Stimulated activated CD4-positive, alpha-beta T cell treated with anti-CD3 and anti-CD28 coated beads, TNF-alpha, amount 100 ng/mL, for 24 hours (primary cell): ENCODE data around the gene SLC4A1AP.

Experiments
- DNase-seq, 3 experiments: peaks; one replicate each; pipeline ENCODE4 v3.0.0-alpha.2; 2020; ENCODE audit warnings: low read depth in 3 of 3

SLC4A1AP gene

DNA sequence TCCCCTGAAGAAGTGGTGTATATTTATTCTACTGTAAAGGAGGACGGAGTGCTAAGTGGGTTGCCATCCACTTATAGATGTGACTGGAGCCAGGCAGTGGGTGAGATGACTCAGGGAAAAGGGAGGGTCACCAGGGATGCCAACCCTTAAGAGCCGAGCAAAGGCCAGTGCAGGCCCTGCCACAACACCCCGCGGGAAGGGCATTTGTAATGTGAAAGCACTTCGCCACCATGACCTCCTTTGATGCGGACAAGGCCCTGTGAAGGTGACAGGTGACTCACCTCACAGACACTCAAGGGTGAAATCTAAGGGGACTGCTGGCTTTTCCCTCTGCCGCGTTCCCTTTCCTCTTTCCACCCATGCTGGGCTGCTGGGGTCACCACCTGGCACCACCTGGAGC, 57.6 kb downstream of the SLC4A1AP start:
- DNase-seq = no peak

DNA sequence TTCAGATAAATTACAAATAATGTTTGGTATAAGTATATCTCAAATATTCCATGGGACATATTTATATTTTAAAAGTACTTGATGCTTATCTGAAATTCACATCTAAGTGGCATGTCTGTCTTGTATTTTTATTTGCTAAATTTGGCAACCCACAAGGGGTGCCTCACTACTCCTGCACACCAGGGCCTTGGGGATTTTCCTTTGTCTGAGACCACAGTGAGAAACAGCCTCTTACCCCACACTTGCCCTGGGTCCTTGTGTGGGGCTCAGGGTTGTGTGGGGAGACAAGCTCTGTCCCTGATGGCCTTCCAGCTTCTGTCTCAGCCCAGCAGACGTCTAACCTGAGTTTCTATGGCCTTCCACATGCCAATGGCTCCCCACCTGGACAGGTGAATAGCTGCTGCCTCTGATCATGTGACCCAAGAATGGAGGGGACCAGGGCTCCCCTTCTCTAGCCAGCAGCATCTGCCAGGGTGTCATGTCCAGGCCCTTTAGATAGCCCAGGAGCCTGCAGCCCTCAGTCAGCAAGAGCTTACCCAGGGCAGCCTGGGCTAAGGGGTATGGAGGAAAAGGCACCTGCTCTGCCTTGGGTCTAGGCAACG, 58.3 kb downstream of the SLC4A1AP start:
- DNase-seq = no peak

DNA sequence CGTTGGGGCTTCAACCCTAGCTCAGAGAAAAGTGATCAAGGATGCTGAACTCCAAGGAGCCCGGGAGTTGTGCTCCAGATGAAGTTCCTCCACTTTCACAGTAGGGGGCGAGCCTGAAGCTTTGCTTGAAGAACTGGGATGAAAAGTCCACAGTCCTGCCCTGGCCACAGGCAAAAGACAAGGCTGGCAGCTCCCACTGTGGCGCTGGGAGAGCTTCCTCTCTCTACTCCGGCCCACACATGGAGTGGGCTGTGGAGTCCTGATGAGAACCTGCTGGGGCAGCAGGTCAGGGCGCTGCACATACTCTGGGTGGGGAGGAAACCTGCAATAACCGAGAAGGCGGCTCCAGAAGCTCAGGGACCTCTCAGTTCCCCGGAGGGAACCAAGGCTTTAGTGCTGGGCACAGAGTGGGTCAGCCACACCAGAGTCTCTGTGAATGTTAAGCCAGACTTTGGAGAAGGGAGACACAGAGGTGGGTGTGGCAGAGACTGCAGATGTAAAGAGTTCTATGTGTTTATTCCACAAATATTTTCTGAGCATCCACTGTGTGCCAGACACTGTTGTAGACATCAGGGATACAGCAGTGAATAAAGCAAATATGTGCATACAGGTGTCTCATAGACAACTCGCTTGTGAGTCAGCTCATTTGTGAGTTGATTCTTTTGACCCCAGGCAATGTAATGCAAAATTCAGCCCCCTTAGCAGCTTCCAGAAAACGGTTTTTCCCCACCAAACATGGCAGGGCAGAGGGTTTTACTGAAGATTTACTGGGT, 59.9 kb downstream of the SLC4A1AP start:
- DNase-seq = no peak

DNA sequence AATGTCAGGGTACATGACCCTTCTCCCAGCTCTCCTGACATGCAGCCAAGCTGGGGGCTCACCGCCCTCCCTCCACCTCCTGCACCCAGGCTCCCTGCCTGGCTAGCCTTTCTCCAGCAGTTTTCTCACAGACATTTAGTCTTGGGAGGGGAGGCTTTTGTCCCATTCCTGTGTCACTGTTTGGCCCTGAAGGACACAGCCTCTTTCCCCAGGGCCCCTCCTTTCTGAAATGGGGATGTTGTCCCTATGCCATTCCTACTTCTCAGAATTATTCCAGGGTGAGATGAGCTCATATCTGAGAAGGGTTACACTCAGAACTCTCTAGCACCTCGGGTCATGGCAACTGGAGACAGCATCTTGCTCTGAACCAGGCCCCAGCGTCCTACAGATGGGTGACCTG, 60.5 kb downstream of the SLC4A1AP start:
- no peak for DNase-seq

DNA sequence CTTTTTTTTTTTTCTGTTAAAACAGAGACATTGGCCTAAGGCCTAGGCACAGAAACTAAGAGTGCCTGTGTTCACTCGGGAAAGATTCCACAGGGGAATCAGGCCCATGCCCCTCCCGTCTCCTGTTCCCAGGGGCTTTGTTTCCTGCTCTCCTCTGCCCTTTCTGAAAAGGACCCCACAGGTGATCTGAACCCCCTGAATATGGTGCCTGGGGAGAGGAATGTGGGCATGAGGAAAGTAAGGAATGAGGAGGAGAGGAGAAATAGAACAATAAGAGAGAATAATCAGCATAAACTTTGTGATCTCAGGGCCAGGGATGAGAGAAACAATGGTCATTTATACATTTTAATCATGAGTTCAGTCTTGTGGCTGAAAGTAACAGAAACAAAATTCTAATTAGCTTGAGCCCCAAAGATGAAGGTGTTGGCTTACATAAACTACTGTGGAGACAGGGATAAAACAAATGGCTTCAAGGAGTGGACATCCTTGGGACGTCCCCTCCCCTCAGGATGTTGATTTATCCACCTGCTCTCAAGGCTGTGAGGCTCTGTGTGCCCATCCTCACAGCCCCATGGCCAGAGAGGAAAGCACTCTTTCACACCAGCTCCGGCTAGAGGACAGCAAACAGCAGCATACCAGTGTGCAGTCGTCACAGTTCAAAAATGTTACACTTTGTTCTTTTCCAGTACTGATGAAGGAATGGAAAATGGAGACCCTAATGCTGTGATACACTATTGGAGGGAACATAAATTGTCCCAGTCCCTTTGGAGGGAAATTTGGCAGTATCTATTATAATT, 61.4 kb downstream of the SLC4A1AP start:
- DNase-seq = no peak

DNA sequence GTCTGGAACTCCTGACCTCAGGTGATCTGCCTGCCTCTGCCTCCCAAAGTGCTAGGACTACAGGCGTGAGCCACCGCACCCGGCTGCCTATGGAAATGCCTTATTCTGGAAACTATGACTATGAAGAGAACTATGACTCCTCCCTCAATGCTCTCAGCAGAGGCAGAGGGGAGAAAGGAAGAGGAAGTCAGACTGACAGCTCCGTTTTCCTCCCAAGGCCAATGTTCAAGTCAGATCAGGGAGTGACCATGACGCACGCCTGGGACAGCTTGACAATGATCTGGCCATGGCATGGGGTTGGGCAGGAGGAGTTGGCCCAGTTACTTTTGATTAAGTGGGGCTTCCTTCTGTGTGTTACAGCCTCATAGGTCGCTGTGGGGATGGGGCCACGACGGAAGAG, 63.6 kb downstream of the SLC4A1AP start:
- no peak for DNase-seq

DNA sequence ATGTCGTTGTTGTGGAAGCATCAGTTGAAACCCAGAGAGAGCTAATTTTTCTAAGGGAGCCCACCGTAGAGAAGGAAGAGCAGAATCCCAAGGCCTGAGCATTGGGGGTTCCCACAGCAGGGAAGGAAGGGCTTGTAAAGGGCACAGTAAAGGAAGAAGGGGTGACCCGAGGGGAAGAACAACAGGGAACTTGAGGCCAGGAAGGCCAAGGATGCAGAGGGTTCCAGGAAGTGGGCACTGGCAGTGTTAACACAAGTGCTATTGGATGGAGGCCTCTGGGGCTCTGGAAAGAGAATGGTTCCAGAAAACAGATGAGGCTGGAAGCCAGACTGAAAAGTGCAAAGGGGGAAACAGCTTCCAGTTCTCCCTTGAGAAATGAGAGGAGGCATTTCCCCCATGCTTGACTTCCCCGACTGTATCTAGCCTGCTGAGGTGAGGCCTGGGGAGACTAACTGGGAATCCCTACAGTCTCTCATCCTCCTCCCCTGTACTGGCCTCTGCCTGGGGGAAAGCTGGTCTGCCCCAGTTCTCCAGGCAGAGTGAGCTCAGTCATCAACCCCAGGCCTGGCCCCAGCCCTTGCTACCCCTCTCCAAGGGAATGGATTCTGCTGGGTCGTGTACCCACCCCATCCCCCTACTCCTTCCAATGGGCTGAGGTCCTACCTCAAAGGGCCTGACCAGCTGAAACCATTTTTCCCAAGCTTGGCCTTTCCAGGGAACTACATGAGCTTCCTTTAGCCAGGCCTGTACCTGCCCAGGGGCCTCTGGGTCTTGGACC, 64.6 kb downstream of the SLC4A1AP start:
- DNase-seq = no peak

DNA sequence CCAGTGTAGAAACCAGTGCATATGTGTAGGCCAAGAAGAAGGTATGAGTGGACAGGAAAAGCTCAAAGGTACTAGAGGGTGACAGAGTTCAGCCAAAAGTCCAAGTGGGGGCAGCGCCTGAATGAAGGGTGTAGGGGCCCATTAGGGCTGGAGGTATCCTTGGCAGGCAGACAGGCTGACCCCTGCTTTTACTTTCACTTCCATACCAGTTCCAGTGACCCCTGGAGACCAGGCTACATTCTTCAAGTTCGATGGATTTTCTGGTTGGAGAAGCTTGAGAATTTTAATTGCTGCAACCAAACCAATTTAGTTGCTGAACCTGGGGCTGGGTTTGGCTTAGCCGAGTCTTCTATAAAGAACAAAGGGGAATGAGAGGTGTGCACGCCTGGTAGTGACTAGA, 65.5 kb downstream of the SLC4A1AP start:
- no peak for DNase-seq

DNA sequence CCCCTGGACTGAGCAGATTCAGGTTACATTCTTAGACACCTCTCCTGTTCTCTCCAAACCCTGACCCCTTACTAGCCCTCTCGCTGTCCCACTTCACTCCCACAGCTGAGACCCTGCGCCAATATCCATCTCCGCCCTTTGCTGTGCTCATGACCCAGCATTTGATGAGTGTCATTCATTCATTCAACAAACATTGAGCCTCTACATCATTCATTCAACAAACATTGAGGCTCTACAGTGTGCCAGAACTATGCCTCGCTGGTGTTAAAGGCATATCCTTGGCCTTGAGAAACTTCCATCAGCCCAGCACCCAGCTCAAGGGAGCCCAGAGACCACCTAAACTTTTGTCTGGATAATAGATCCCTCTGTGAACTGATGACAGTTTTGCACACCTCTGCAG, 65.9 kb downstream of the SLC4A1AP start:
- DNase-seq = no peak

DNA sequence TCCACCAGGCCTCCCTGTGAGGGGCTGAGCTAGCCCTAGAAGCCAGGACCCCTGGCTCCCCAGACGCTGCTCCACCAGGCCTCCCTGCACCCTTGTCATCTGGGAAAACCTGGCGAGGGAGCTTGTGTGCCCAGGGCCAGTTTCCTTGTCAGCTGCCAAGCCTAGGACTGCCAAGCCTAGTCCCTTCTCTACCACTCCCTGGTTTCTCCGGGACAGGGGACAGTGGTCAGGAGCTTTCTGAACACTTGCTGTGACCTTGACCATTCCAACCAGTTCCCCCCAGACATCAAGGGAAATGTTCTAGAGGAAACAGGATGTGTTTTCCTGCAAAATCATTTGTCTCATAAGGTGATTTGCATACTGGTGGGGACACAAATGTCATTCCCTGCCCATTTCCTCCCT, 66.6 kb downstream of the SLC4A1AP start:
- DNase-seq = no peak

DNA sequence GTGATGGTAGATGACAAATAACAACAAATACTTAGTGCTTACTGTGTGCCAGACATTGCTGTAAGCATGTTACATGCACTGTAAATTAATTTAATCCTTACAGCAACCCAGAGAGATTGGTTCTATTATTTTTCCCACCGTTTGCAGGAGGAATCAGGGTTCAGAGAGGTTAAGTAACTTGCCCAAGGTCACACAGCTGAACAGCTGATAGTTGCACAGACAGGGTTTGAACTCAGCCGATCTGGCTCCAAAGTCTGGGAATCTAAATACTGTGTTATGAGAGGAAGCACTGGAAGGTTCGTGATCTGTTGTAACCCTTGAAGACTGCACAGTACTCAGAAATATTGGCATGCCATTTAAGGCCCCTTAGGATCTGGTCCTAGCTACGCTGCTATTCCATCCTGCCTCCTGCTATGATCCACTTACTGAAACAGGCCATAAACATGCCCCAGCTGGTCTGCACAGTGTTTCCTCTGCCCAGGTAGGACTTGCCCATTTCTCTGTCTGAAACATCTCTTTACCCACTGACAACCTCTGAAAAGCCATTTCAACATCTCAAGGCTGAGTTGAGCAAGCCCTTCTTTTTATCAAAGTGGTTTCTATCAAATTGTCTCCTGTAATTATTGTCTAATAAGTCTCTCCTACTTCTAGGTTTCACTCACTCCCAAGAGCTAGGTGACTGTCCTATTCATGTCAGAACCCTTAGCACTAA, 67.4 kb downstream of the SLC4A1AP start:
- DNase-seq = no peak

DNA sequence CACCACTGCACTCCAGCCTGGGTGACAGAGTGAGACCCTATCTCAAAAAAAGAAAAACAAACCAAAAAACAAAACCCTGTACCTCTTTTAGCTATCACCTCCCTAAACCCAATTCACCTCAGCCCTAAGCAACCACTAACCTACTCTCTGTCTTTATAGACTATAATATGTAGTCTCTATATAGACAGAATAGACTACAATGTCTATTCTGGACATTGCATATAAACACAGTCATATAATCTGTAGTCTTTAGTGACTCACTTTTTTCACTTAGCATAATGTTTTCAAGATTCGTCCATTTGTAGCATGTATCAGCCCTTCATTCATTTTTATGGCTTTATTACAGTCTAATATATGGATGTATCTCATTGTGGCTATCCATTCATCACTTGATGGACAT, 70.6 kb downstream of the SLC4A1AP start:
- DNase-seq = no peak

DNA sequence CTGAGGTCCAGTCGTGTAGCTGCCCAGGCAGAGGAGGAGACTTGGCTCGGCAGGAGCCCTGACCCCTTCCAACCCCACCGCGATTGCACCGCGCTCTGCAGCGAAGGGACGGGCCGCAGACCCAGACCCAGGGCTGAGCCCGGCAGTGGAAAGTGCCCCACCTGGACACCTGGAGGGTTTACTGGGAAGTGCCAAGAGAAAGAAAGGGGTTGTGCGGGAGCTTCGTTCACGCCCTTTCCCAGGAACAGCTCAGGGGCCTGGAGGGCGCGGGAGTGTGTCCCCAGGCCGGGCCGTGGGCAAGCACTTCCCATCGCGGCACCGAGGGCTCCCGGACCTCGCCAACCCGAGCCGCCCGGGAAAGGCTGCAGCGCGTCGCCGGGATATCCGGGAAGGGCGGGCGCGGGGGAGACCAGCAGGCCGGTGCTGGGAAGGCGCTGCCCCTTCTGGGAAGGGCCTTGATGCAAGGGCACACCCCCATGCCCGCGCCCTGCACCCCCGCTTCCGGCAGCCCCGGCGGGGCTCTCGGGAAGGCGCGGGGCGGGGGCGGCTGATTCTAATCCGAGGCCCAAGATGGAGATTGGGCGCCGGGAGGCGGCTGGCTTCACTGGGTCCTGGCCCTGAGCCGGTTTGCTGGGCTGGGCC, 71.7 kb downstream of the SLC4A1AP start:
- DNase-seq = peak in 2 of 3 experiments; percentile 33 to 73

DNA sequence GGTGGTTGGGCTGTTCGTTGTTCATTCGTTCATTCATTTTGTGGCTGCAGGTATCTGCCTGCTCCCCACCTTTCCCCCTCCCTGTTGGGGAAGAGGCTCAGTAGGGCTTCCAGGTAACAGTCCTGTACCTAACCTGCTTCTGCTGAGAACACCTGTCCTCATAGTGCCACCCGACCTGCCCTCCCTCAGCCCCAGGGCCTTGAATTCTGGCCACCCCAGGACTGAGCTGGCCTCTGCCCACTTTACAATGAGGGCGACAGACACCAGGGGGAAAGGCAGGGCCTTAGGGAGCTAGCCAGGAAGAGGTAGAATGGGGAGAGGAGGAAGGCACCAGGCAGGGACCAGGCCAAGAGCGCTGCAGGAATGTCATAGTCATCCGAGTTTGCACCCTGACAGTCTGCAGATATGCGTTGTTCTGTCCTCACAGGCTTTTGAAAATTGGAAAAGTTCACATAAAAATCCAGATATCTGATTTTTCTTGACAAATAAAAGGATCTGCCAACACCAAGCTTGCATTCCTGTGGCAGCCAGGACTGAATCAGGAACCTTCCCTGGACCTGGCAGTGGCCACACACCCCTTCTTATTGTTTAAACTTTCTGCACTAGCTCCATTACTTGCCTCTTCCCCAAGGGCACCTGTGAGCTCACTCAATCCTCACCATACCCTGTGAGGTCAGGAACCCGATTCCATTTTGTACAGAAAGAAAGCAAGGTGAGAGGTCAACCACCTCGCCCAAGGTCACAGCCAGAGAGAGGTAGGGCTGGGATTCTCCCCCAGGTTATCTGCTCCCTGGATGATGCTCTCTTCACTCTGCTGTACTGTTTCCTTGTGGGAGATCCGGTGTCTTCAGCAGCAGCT, 72.6 kb downstream of the SLC4A1AP start:
- no peak for DNase-seq

DNA sequence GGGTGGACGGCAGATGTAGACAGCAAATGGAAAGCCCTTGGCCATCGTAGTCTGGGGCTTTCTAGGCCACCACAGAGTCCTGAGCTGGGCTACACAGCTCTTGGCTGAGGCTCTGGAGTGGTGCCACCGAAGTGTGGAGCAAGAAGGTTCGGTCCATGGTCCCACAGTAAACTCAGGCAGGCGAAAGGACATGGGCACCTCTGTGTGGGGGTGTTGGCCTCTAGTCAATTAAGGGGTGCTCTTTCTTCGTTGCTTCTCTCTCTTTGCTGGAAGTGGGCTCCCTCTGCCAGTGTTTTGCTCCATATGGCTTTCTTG, 73.2 kb downstream of the SLC4A1AP start:
- no peak for DNase-seq

DNA sequence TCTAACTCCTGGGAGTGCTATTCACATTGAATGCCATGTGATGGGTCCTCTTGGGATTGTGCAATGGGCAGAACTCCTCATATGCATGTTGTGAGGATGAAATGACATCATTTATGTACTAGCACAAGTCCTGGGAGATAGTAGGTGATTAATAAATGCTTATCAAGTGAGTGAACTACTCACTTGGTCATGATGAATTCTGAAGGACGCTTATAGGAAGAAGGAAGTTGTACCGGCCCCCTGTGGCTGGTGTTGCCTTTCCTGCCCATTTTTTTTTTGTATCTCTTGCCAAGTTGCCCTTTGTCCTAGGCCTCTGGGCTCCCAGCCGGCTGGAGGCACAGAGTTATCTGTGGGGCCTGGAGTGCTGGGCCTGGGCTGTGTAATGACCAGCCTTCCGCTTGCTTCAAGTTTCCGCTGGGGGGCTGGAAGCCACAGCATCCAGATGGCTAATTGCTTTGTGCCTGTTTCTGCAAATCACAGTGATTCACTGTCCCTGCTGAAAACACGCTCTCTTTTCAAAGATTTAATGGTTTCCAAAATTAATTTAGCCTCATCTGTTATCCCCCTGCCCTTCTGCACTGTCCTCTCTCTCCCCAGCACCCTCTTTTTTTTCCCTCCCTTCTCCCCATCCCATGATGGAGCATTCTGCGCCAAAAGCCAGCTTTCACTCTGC, 74.1 kb downstream of the SLC4A1AP start:
- no peak for DNase-seq

DNA sequence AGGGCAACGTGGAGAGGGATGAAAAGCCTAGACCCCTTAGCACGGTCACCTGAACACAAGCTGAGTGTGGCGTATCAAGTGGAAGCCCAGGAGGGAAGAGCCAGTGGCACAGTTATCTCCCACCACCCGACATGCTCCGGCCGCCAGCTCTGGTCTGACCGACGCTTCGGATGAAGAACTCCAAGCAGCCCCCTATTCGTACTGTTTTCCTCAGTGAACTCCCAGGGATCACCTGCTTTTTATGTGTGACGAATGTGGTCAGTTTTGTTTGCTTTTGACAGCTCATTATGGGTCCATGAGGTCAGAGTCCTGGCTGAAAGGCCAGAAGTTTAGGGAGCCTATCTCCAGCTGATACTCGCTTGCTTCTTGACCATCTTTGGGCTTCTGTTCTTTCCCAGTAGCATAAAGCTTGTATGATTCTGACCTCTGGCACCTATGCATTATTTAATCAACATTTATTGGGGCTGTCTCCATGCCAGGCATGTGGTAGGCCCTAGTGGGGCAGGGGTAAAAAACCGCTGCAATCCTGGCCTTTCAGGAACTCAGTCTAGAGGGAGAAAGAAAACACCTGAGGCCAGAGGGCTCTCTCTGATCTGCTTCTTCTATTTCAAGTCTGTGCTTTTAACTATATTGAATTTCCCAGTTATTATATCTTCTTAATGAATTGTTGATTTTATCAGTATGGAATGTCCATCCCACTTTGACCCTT, 74.8 kb downstream of the SLC4A1AP start:
- no peak for DNase-seq

DNA sequence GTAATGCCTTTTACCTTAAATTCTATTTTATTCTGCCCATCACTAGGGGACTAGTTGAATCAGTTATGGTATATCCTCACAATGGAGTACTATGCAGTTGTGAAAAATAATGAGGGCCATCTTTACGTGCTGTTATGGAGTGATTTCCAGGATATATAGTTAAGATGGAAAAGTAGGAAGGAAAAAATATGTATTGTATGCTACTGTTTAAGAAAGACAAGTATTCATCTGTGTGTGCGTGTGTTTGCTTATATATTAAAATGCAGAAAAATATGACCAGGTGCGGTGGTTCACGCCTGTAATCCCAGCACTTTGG, 75.3 kb downstream of the SLC4A1AP start:
- DNase-seq = no peak

DNA sequence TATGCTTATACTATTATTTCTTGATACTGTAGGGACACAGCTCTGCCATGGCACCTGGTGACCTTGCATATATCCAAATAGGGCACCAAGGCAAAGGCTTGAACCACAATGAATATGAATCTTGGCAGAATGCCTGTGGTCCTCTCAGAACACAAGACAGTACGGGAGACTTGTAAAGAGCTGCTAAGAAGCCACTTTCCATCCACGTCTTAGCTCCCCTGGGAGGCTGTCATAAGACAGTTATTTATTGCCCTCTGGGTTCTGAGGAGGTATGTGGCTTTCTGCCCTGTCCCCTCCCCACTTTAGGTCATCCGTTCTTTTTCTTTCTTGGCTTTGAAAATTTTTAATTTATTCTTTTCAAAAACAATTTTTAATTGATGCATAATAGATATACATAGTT, 78.0 kb downstream of the SLC4A1AP start:
- DNase-seq = no peak
